ENCODE data around the gene SCRN1. TPM values are rescaled to one million over a fixed set of nuclear protein-coding genes. Genes with fewer than 3 reads are reported as not detected.

Gene SCRN1
- total RNA-seq, 2 donors from 2014 or later = 20.2 to 33.3 TPM

GRCh38 chr7:29977886-29978651, 11.5 kb downstream of the SCRN1 start:
- Histone ChIP-seq H3K27me3 (no peaks in the 10 kb centered on the region), H3K4me1 (peaks cover 0 to 11% of the 10 kb centered on the region in 2 donors), H3K9me3 (no peaks in the 10 kb centered on the region), H3K36me3 (no peaks in the 10 kb centered on the region), H3K27ac (no peak overlapping the region), H3K4me3 (no peak overlapping the region)
- no peak for TF ChIP-seq CTCF (IDR thresholded peaks at IDR 0.05)
- DNase-seq (ENCODE audit: low spot score) = no peak

DNA sequence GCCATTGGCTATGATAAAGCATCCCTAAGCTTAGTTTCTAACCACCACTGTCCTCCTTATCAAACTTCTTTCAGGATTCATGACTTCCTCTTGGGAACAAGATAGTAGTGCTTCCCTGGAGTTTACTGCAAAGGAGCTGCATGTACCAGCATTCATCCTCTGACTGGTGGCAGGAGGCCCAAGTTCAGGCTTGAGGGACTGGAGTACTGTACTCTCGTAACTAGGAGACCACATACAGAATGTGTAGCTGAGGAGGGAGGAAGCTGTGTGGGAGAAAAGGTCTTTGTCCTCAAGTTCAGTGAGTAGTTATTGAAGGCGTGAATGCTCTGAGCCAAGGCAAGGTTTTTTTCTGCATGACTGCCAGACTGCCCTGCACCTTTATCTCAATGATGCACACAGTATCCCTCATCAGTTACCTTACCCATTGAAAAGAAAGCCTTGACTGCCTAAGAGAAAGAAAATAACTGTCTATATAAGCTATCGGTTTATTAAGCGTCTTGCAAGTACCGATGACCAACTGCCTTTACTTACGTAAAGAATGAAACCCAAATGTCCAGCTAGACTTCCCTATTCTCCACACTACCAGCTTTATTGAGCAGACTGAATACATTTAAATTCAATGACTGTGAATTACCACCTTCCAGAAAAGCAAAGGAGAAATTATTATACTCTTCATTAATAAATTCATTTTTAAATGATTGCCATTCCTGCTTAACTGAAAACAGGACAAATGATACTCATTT, 12.8 kb downstream of the SCRN1 start:
- no peaks in the 10 kb centered on the region for H3K9me3 ChIP-seq
- no peaks in the 10 kb centered on the region for H3K27me3 ChIP-seq
- no peak overlapping the region for H3K4me3 ChIP-seq
- no peak for DNase-seq (ENCODE audit: low spot score)
- H3K36me3 ChIP-seq = no peaks in the 10 kb centered on the region
- TF ChIP-seq CTCF (IDR thresholded peaks at IDR 0.05) = no peak
- no peak overlapping the region for H3K27ac ChIP-seq
- peaks cover 0 to 17% of the 10 kb centered on the region in 2 donors for H3K4me1 ChIP-seq

- no peak for DNase-seq (ENCODE audit: low spot score)
- Histone ChIP-seq H3K27ac (peak overlapping the region in 1 of 2 donors; percentile 10), H3K4me3 (no peak overlapping the region), H3K27me3 (no peaks in the 10 kb centered on the region), H3K9me3 (no peaks in the 10 kb centered on the region), H3K4me1 (peaks cover 0 to 20% of the 10 kb centered on the region in 2 donors), H3K36me3 (no peaks in the 10 kb centered on the region)
- TF ChIP-seq CTCF (IDR thresholded peaks at IDR 0.05) = no peak
Measured at GRCh38 chr7:29976266-29976665, 13.3 kb downstream of the SCRN1 start.

- no peaks in the 10 kb centered on the region for H3K36me3 ChIP-seq
- H3K27me3 ChIP-seq = no peaks in the 10 kb centered on the region
- no peak overlapping the region for H3K4me3 ChIP-seq
- H3K27ac ChIP-seq = no peak overlapping the region
- TF ChIP-seq CTCF (IDR thresholded peaks at IDR 0.05) = no peak
- H3K9me3 ChIP-seq = no peaks in the 10 kb centered on the region
- DNase-seq (ENCODE audit: low spot score) = no peak
- peaks cover 0 to 20% of the 10 kb centered on the region in 2 donors for H3K4me1 ChIP-seq
Measured at GRCh38 chr7:29975561-29975960, 14.0 kb downstream of the SCRN1 start.

DNA sequence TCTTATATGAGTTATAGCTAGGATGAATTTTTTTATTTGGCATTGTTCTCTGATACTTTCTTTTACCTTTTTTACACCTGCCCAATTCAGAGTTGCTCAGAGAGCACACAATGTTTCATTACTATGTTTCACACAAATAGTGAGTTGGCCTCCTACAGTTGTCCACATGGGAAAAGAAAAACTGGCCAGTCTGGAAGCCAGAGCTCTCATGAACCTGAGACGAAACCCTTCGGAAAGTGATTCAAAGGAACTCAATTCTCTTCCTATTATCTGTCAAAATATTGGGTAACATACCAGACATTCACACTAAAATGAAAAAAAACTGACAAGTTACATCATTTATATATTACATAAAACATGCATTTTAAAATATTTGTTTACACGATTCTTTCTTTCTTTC, 15.3 kb downstream of the SCRN1 start:
- no peak overlapping the region for H3K4me3 ChIP-seq
- no peaks in the 10 kb centered on the region for H3K9me3 ChIP-seq
- H3K27me3 ChIP-seq = no peaks in the 10 kb centered on the region
- no peak for DNase-seq (ENCODE audit: low spot score)
- no peak for TF ChIP-seq CTCF (IDR thresholded peaks at IDR 0.05)
- H3K36me3 ChIP-seq = no peaks in the 10 kb centered on the region
- H3K4me1 ChIP-seq = peaks cover 0 to 20% of the 10 kb centered on the region in 2 donors
- no peak overlapping the region for H3K27ac ChIP-seq
